Thymus (tissue), 11 donors: ENCODE results near the gene SLC35E1. TPM values are rescaled to one million over a fixed set of nuclear protein-coding genes. Genes with fewer than 3 reads are reported as not detected.
"Not testable (repeated sequence)": the region's sequence is repeated elsewhere in the genome, so short reads cannot be mapped to it uniquely, and the experiment has no call there.

Experiments
- DNase-seq, 9 donors: peaks; one replicate each; pipeline ENCODE4 v3.0.0-alpha.2; 2013; ENCODE audit warnings: low spot score in 9 of 9, low read depth in 6 of 9, missing footprints in 1 of 9
- H3K27ac ChIP-seq, 2 donors: one replicate each; pipeline ENCODE4 v1.5.1; 2013; ENCODE audit warnings: control low read depth in 1 of 2, low read depth in 1 of 2, low read length in 1 of 2, mild to moderate bottlenecking in 1 of 2, moderate library complexity in 1 of 2
- H3K27me3 ChIP-seq, 2 donors: one replicate each; pipeline ENCODE4 v1.5.1; 2013; ENCODE audit warnings: low read length in 1 of 2; ENCODE audit not compliant: control insufficient read depth in 2 of 2, insufficient read depth in 1 of 2
- H3K36me3 ChIP-seq, 2 donors: one replicate each; pipeline ENCODE4 v1.5.1; 2013; ENCODE audit warnings: low read length in 1 of 2, mild to moderate bottlenecking in 1 of 2, moderate library complexity in 1 of 2; ENCODE audit not compliant: control insufficient read depth in 2 of 2, insufficient read depth in 2 of 2
- H3K4me1 ChIP-seq, 2 donors: one replicate each; pipeline ENCODE4 v1.5.1; 2013; ENCODE audit warnings: low read length in 2 of 2; ENCODE audit not compliant: control insufficient read depth in 2 of 2, insufficient read depth in 2 of 2
- H3K4me3 ChIP-seq, 2 donors: one replicate each; pipeline ENCODE4 v1.5.1; 2013; ENCODE audit warnings: low read length in 2 of 2, control low read depth in 1 of 2, mild to moderate bottlenecking in 1 of 2
- H3K9me3 ChIP-seq, 2 donors: one replicate each; pipeline ENCODE4 v1.5.1; 2013; ENCODE audit warnings: low read length in 1 of 2, mild to moderate bottlenecking in 1 of 2; ENCODE audit not compliant: control insufficient read depth in 2 of 2, insufficient read depth in 1 of 2
- WGBS: extraction: QIAGEN DNeasy Blood & Tissue Kit; methylation state at CpG from one replicate; pipeline ENCODE4 v1.1.7; 2013; 5-methylcytosine and 5-hydroxymethylcytosine counted together
- polyA plus RNA-seq: library from polyadenylated mRNA; stranded (reverse); fragments of 200-250 nt; gene quantifications from one replicate; pipeline ENCODE4 v1.2.3, GENCODE V29; 2013
- total RNA-seq: library from RNA; stranded (reverse); fragments of 120-200 nt; gene quantifications from one replicate; pipeline ENCODE4 v1.2.4, GENCODE V29; 2013
- donor health status: healthy.

Gene SLC35E1
- total and polyA plus RNA-seq, 2 donors, result 13.1 to 31.3 TPM

GRCh38 chr19:16509141-16510061 is 62.8 kb downstream of the SLC35E1 start:
- no peaks in the 10 kb centered on the region for H3K9me3 ChIP-seq
- H3K4me3 ChIP-seq, result no peak overlapping the region
- 95% methylated on average over 28 of the region's 28 CpGs for WGBS
- no peaks in the 10 kb centered on the region for H3K4me1 ChIP-seq
- no peak for DNase-seq
- no peak overlapping the region for H3K27ac ChIP-seq
- no peaks in the 10 kb centered on the region for H3K27me3 ChIP-seq
- H3K36me3 ChIP-seq, result peaks cover 17 to 27% of the 10 kb centered on the region in 2 donors

- Histone ChIP-seq H3K27me3 (no peaks in the 10 kb centered on the region), H3K9me3 (no peaks in the 10 kb centered on the region), H3K27ac (no peak overlapping the region), H3K36me3 (peaks cover 17 to 27% of the 10 kb centered on the region in 2 donors), H3K4me3 (no peak overlapping the region), H3K4me1 (no peaks in the 10 kb centered on the region)
- WGBS, result 99% methylated on average over 5 of the region's 5 CpGs
- DNase-seq, result no peak
These were observed 63.7 kb downstream of the SLC35E1 start for GRCh38 chr19:16508546-16508945.

- Histone ChIP-seq H3K4me3 (no peak overlapping the region), H3K9me3 (no peaks in the 10 kb centered on the region), H3K36me3 (peaks cover 11 to 29% of the 10 kb centered on the region in 2 donors), H3K27me3 (no peaks in the 10 kb centered on the region), H3K27ac (no peak overlapping the region), H3K4me1 (no peaks in the 10 kb centered on the region)
- no peak for DNase-seq
- WGBS, result 99% methylated on average over 6 of the region's 6 CpGs
These were observed 65.3 kb downstream of the SLC35E1 start for GRCh38 chr19:16506961-16507360.

GRCh38 chr19:16506161-16506560 is 66.1 kb downstream of the SLC35E1 start:
- H3K27me3 ChIP-seq, H3K4me3 ChIP-seq, H3K4me1 ChIP-seq, DNase-seq, H3K27ac ChIP-seq, H3K9me3 ChIP-seq: not testable (repeated sequence)
- 98% methylated on average over 11 of the region's 11 CpGs for WGBS
- H3K36me3 ChIP-seq, result peaks cover 11 to 29% of the 10 kb centered on the region in 2 donors

GRCh38 chr19:16504271-16504670 is 67.9 kb downstream of the SLC35E1 start:
- no peak for DNase-seq
- Histone ChIP-seq H3K36me3 (peaks cover 11 to 21% of the 10 kb centered on the region in 2 donors), H3K9me3 (no peaks in the 10 kb centered on the region), H3K27ac (no peak overlapping the region), H3K4me3 (no peak overlapping the region), H3K27me3 (no peaks in the 10 kb centered on the region), H3K4me1 (no peaks in the 10 kb centered on the region)
- 96% methylated on average over 3 of the region's 3 CpGs for WGBS

Other genes starting within 250 kb of the SLC35E1 start
- gene KLF2, start 247.6 kb downstream of the SLC35E1 start, total RNA-seq, result 5.1 TPM
- gene KLF2, start 247.6 kb downstream of the SLC35E1 start, polyA plus RNA-seq, result 16.5 TPM
- gene EPS15L1, start 100.4 kb downstream of the SLC35E1 start, total RNA-seq, result 6.0 TPM
- 19.0 TPM for gene EPS15L1, start 100.4 kb downstream of the SLC35E1 start, polyA plus RNA-seq
- gene CALR3, start 76.2 kb downstream of the SLC35E1 start, total RNA-seq, result 0.05 TPM
- 0.09 TPM for gene CALR3, start 76.2 kb downstream of the SLC35E1 start, polyA plus RNA-seq
- gene C19orf44, start 76.0 kb downstream of the SLC35E1 start, total RNA-seq, result 1.3 TPM
- 4.7 TPM for gene C19orf44, start 76.0 kb downstream of the SLC35E1 start, polyA plus RNA-seq
- gene CHERP, start 30.0 kb downstream of the SLC35E1 start, total RNA-seq, result 2.5 TPM
- 25.4 TPM for gene CHERP, start 30.0 kb downstream of the SLC35E1 start, polyA plus RNA-seq
- gene MED26, start 55.8 kb upstream of the SLC35E1 start, total RNA-seq, result 6.2 TPM
- gene MED26, start 55.8 kb upstream of the SLC35E1 start, polyA plus RNA-seq, result 8.1 TPM
- gene SMIM7, start 87.7 kb upstream of the SLC35E1 start, total RNA-seq, result 79.0 TPM
- 100 TPM for gene SMIM7, start 87.7 kb upstream of the SLC35E1 start, polyA plus RNA-seq
- 1.4 TPM for gene TMEM38A, start 88.7 kb upstream of the SLC35E1 start, total RNA-seq
- gene TMEM38A, start 88.7 kb upstream of the SLC35E1 start, polyA plus RNA-seq, result 3.2 TPM
- gene NWD1, start 147.4 kb upstream of the SLC35E1 start, total RNA-seq, result 0.57 TPM
- 0.98 TPM for gene NWD1, start 147.4 kb upstream of the SLC35E1 start, polyA plus RNA-seq